Adrenal gland (tissue), 5 donors: ENCODE results near the gene ZNF816.

Experiments
- CTCF ChIP-seq, 6 experiments: fragments of 450-650 bp in 4 of 6; fragments of 200-600 bp in 2 of 6; sonication (generic) in 1 of 6; IDR thresholded peaks; 1 replicate in 5 of 6; 2 replicates in 1 of 6; pipeline versions ENCODE4 v1.5.1 to v1.8.0; 2016 to 2021; ENCODE audit warnings: antibody characterized with exemption in 6 of 6, mild to moderate bottlenecking in 2 of 6, moderate library complexity in 1 of 6
- POLR2A ChIP-seq, 2 donors: fragments of 450-650 bp; IDR thresholded peaks; one replicate each; pipeline ENCODE4 v1.6.1; 2017; ENCODE audit warnings: antibody characterized with exemption in 2 of 2, mild to moderate bottlenecking in 2 of 2, moderate library complexity in 1 of 2
- donor health status: DM: no; HTN: no; CAD: no.

DNA sequence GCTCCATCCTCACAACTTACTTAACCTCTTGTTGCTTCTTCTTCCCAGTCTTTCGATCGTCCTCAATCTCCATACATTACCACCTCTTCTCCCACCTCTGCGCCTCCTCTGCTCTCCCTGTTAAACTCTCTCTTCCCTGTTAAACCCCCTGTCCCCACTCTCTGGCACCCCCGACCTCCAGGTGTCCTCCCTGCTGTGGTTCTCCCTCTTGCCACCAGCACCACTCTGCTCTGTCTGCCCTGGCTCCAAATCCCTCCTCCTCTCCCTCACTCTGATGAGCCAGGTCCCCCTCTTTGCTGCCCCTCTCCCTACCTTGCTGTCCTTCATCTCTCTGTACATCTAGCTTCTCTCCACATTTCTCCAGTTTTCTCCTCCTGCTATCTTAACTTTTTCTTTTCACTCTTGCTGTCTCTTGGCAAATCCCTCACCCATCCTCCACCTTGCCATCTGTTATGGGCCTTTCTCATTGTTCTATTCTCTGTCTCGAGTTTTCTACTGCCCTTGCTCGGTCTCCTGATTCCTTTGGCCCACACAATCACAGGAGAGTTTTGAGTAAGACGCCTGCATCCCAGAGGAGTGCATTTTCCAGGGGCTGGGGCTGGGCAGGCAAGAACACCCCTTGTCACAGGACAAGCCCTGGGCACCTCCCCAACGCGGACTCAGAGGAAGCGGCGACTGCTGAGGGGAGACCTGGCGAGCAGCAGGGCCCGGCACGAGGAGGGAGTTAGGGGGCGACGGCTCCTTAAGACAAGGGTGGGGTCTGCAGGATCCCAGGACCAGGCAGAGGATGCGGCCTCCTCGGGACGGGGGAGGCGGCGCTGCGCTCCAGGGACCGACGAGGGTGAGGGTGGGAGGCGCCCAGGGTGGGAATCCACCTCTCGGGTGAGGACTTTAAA, 29.7 kb upstream of the ZNF816 start:
- TF ChIP-seq CTCF (IDR thresholded peaks at IDR 0.05) (no peak), POLR2A (IDR thresholded peaks at IDR 0.05) (no peak)
